GM12892 (cell line): ENCODE measurements around the gene FHOD1.

Experiments
- DNase-seq: peaks from one replicate; pipeline ENCODE4 v3.0.0; 2011; ENCODE audit not compliant: insufficient read length
- FAIRE-seq: peaks from 2 replicates; lab custom pipeline; 2011; peaks lifted over from hg19 to GRCh38; lab: Jason Lieb, UNC
- POLR2A ChIP-seq: IDR thresholded peaks from 2 replicates; pipeline ENCODE4 v1.6.1; 2011; ENCODE audit warnings: low read depth, low read length, control low read depth
- POLR2AphosphoS5 ChIP-seq: IDR thresholded peaks from 2 replicates; pipeline ENCODE4 v1.6.1; 2011; ENCODE audit warnings: low read depth, low read length, control low read depth
- TAF1 ChIP-seq: IDR thresholded peaks from 2 replicates; pipeline ENCODE4 v1.6.1; 2011; ENCODE audit warnings: low read depth, mild to moderate bottlenecking, control low read depth, low read length, borderline replicate concordance

Gene FHOD1

DNA sequence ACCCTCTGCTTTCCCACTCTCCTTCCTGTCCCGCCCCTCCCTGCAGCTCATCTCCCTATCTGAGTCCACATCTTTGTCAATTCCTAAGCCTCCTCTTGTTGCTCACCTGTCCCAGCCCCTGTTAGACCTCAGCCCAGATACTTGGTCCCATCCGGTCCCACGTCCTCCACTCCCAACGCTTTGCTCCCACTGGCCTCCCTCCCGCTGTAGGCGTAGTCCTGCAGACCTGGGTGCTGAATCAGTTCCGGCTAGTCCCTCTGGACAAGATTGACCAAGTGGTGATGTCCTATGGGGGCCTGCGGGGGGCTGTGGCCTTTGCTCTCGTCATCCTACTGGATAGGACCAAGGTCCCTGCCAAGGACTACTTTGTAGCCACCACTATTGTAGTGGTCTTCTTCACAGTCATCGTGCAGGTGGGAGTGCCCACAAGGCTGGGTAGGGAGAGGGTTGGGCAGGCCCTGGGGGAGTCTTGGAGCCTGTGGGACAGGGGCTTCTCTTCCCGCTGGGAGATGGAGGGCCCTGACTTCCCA, 9.5 kb upstream of the FHOD1 start:
- FAIRE-seq = no peak
- TF ChIP-seq POLR2A (no peak), TAF1 (no peak), POLR2AphosphoS5 (no peak)
- no peak for DNase-seq

DNA sequence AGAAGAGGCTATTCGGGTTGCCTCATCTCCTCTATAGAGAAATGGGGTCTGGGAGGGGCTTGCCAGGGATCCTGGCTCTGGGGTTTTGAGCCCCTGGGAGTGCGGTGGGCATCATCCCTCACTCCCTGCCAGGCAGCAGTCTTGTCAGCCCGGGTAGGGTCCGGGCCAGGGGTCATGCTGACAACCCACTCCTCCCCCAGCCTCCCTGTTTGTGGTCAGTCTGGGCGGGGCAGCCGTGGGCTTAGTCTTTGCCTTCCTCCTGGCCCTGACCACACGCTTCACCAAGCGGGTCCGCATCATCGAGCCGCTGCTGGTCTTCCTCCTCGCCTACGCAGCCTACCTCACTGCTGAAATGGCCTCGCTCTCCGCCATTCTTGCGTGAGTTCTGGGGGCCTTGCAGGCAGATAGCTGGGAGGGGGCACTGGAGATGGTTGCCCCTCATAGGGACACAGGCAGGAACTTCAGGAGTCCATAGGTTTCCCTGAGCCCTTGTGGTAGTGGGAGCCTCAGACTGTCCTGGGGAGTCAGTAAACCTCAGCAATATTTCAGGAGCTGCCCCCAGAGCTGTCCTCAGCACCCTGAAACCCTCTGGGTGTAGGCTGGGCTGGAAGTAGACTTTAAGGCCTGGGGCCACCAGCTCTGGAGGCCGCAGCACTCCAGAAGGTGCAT, 8.4 kb upstream of the FHOD1 start:
- no peak for DNase-seq
- no peak for FAIRE-seq
- no peak for TF ChIP-seq POLR2A
- TF ChIP-seq POLR2AphosphoS5 = no peak
- no peak for TF ChIP-seq TAF1

GRCh38 chr16:67254801-67255552, 7.7 kb upstream of the FHOD1 start:
- FAIRE-seq = no peak
- no peak for DNase-seq
- TF ChIP-seq POLR2AphosphoS5 (no peak), POLR2A (no peak), TAF1 (no peak)

DNA sequence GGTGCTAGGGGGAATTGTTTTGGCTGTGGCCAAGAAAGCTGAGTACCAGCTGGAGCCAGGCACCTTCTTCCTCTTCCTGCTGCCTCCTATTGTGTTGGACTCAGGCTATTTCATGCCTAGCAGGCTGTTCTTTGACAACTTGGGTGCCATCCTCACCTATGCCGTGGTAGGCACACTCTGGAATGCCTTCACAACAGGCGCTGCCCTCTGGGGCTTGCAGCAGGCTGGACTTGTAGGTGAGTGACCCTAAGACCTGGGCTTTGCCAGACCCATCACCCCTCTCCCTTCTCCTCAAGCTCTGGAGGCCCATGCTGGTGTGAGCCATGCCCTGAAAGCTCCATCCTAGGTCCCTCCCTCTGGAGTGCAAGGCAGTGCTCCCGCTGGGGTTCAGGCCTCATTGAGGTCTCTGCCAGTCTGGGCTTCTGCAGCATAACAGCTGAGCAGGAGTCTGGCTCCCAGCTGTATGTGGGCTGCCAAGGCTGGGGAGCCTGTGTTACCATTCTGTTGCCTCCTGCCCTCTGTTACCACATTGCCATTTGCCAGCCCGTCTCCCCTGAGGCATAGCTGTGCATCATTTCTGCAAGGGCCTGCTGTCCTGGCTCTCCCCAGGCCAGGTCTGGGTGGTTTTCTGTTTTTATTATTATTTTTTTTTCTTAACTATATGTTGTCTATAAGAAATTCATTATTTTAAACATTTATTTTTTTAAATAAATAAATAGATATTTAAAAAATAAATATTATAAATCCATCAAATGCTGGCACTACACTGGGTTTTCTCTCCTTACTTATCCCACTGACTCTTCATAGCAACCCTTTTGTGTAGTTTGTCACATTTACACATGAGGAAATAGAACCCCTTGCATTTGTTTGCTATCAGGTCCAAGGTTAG, 5.6 kb upstream of the FHOD1 start:
- TF ChIP-seq POLR2A (no peak), TAF1 (no peak), POLR2AphosphoS5 (no peak)
- FAIRE-seq = no peak
- DNase-seq = no peak

- DNase-seq (no peak), FAIRE-seq (no peak)
- no peak for TF ChIP-seq POLR2A
- TF ChIP-seq POLR2AphosphoS5 = no peak
- TF ChIP-seq TAF1 = no peak
Observed at GRCh38 chr16:67250045-67250327, 2.7 kb upstream of the FHOD1 start.

GRCh38 chr16:67249178-67250044, 2.1 kb upstream of the FHOD1 start:
- no peak for TF ChIP-seq POLR2A
- no peak for TF ChIP-seq POLR2AphosphoS5
- FAIRE-seq = peak; percentile 24
- no peak for DNase-seq

- FAIRE-seq (no peak), DNase-seq (peak; percentile 52)
- TF ChIP-seq POLR2AphosphoS5 = no peak
- peak; percentile 52 for TF ChIP-seq POLR2A
Observed at GRCh38 chr16:67248401-67249177, 1.3 kb upstream of the FHOD1 start, which contains the start of gene SLC9A5. Gene SLC9A5 (plus strand): TSS chr16:67248979. CDS start chr16:67249015, 36 bp downstream.

- DNase-seq = no peak
Observed at GRCh38 chr16:67248073-67248400, 756 bp upstream of the FHOD1 start.

GRCh38 chr16:67246756-67247191, 507 bp downstream of the FHOD1 start:
- no peak for FAIRE-seq
- TF ChIP-seq POLR2AphosphoS5 = no peak
- no peak for TF ChIP-seq POLR2A
- no peak for TF ChIP-seq TAF1
- DNase-seq = no peak

More at GRCh38 chr16:67248073-67248400, 756 bp upstream of the FHOD1 start:
- peak; percentile 24 for FAIRE-seq
- TF ChIP-seq POLR2AphosphoS5 (no peak), POLR2A (no peak), TAF1 (no peak)

- DNase-seq (peak; percentile 63), FAIRE-seq (peak; percentile 79)
- no peak; the same call in 1 of the 2 replicates for TF ChIP-seq POLR2AphosphoS5
- peak; percentile 51; the same call in 1 of the 2 replicates for TF ChIP-seq POLR2A
Observed at GRCh38 chr16:67246081-67246755, 1.1 kb downstream of the FHOD1 start.
